H1 (cell line): ENCODE measurements around the gene MAP4.

Source experiments
- ASH2L ChIP-seq: fragments of 200-600, 300-600 bp; sonication (generic); IDR thresholded peaks from one replicate; pipeline ENCODE4 v1.7.1; 2017; ENCODE audit warnings: low read length
- HDAC2 ChIP-seq, 2 experiments: fragments of 300-600 bp in 1 of 2; sonication (generic) in 1 of 2; IDR thresholded peaks; 2 replicates each; pipeline ENCODE4 v1.6.1; 2011 to 2012; ENCODE audit warnings: low read depth in 2 of 2, low read length in 2 of 2, mild to moderate bottlenecking in 2 of 2, moderate library complexity in 2 of 2, borderline replicate concordance in 1 of 2, inconsistent platforms in 1 of 2
- JUN ChIP-seq: IDR thresholded peaks from 2 replicates; pipeline ENCODE4 v1.6.1; 2011; ENCODE audit warnings: low read depth, mild to moderate bottlenecking, improper control_type of control experiment, low read length
- JUND ChIP-seq: IDR thresholded peaks from 2 replicates; pipeline ENCODE4 v1.6.1; 2011; ENCODE audit warnings: mild to moderate bottlenecking, improper control_type of control experiment, low read length
- KDM1A ChIP-seq: fragments of 200-600, 300-600 bp; sonication (generic); IDR thresholded peaks from 2 replicates; pipeline ENCODE4 v1.7.1; 2016; ENCODE audit warnings: mild to moderate bottlenecking, low read length, borderline replicate concordance
- MAFK ChIP-seq: IDR thresholded peaks from 2 replicates; pipeline ENCODE4 v1.6.1; 2012; ENCODE audit warnings: low read depth, mild to moderate bottlenecking, improper control_type of control experiment, low read length
- TF ChIP-seq, protein P1 (sequence below), 3 experiments: IDR thresholded peaks; 1 replicate in 2 of 3; 2 replicates in 1 of 3; pipeline versions ENCODE4 v1.5.1 to v1.6.1; 2011; ENCODE audit warnings: low read length in 3 of 3, mild to moderate bottlenecking in 3 of 3, inconsistent platforms in 2 of 3, low read depth in 1 of 3, moderate library complexity in 1 of 3; ENCODE audit not compliant: insufficient read depth in 1 of 3; ENCODE audit errors: control extremely low read depth in 1 of 3
- TF ChIP-seq, protein P2 (sequence below): IDR thresholded peaks from 2 replicates; pipeline ENCODE4 v1.6.1; 2011; ENCODE audit warnings: low read length, improper control_type of control experiment

DNA sequence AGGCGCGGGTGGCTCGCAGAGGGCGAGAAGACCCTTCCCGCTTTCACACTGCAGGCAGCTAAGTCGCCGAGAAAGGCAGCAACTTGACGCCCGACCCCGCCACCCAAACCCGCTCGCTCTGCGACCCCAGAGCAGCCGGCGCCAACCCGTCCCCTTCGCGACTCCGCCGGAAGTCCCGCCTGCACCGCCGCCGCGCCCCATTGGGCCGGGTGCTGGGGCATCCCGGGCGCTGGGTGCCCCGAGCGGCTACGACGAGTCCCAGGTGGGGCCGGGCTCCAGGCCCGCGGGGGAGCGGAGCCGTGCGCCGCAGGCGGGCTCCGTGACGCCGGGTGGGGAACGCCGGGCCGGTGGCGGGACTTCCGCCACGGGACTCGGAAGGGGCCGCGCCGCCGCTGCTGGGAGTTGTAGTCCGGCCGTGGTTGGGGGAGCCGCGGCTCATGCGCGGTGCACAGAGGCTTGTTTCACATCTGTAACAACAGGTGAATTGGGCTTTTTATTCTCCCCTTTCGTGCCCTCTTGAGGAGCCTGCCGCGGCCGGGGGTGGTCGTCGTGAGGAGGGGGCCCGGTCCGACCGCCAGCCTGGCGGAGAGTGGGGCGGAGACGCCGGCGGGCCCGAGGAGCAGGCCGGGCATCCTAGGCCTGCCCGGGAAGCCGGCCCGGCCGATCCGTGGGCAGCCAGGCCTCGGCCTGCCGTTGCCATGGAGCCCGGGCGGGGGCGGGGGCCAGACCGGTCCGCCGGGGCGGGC lies 213.3 kb downstream of the MAP4 start, which contains the start of gene DHX30:
- TF ChIP-seq ASH2L (peak; percentile 59), JUN (no peak), MAFK (no peak), KDM1A (no peak), HDAC2 (IDR thresholded peaks at IDR 0.05; ENCODE audit: borderline replicate concordance in 1 of 2, low read depth in 2 of 2, low read length in 2 of 2) (no peak), JUND (no peak)
- TF ChIP-seq, protein P1, sequence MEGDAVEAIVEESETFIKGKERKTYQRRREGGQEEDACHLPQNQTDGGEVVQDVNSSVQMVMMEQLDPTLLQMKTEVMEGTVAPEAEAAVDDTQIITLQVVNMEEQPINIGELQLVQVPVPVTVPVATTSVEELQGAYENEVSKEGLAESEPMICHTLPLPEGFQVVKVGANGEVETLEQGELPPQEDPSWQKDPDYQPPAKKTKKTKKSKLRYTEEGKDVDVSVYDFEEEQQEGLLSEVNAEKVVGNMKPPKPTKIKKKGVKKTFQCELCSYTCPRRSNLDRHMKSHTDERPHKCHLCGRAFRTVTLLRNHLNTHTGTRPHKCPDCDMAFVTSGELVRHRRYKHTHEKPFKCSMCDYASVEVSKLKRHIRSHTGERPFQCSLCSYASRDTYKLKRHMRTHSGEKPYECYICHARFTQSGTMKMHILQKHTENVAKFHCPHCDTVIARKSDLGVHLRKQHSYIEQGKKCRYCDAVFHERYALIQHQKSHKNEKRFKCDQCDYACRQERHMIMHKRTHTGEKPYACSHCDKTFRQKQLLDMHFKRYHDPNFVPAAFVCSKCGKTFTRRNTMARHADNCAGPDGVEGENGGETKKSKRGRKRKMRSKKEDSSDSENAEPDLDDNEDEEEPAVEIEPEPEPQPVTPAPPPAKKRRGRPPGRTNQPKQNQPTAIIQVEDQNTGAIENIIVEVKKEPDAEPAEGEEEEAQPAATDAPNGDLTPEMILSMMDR (IDR thresholded peaks at IDR 0.05; ENCODE audit: control extremely low read depth in 1 of 3, insufficient read depth in 1 of 3, low read depth in 1 of 3, low read length in 3 of 3) = no peak
- TF ChIP-seq, protein P2, sequence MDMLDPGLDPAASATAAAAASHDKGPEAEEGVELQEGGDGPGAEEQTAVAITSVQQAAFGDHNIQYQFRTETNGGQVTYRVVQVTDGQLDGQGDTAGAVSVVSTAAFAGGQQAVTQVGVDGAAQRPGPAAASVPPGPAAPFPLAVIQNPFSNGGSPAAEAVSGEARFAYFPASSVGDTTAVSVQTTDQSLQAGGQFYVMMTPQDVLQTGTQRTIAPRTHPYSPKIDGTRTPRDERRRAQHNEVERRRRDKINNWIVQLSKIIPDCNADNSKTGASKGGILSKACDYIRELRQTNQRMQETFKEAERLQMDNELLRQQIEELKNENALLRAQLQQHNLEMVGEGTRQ = no peak
